ENCODE data around the gene ITIH5. TPM values are rescaled to one million over a fixed set of nuclear protein-coding genes. Genes with fewer than 3 reads are reported as not detected.

ITIH5 gene
- total RNA-seq, 2 experiments from 2014 or later: not detected

- Histone ChIP-seq H3K9me2 (ENCODE audit: insufficient read depth, low read length) (no peaks in the 10 kb centered on the region), H3K27ac (ENCODE audit: low read depth, low read length, poor library complexity, severe bottlenecking) (no peak overlapping the region), H2AFZ (ENCODE audit: low read length) (no peak overlapping the region), H3K4me3 (ENCODE audit: low read depth, low read length, poor library complexity, severe bottlenecking) (no peak overlapping the region), H3K36me3 (ENCODE audit: insufficient read depth, low read length) (no peaks in the 10 kb centered on the region), H3K79me2 (ENCODE audit: insufficient read depth, low read depth, low read length) (no peaks in the 10 kb centered on the region), H4K20me1 (ENCODE audit: insufficient read depth, low read length) (no peaks in the 10 kb centered on the region), H3K4me1 (ENCODE audit: insufficient read depth, low read length, poor library complexity, severe bottlenecking) (no peaks in the 10 kb centered on the region), H3K9me3 (ENCODE audit: low read length) (no peaks in the 10 kb centered on the region), H3K4me2 (ENCODE audit: low read length) (no peak overlapping the region)
- BruUV-seq (replicated peaks): no TSS peak
- intact Hi-C loops (cut with micrococcal nuclease; ENCODE audit: unreplicated experiment): no loop called here
- no peak for DNase-seq (ENCODE audit: low spot score)
- POLR2A ChIA-PET: interaction anchor here (0.5 to 0.7 kb wide), 2 partner anchors 275 to 751 kb away, joined by 3 to 5 read pairs; no protein-coding TSS in a partner anchor
- TF ChIP-seq, protein P1, sequence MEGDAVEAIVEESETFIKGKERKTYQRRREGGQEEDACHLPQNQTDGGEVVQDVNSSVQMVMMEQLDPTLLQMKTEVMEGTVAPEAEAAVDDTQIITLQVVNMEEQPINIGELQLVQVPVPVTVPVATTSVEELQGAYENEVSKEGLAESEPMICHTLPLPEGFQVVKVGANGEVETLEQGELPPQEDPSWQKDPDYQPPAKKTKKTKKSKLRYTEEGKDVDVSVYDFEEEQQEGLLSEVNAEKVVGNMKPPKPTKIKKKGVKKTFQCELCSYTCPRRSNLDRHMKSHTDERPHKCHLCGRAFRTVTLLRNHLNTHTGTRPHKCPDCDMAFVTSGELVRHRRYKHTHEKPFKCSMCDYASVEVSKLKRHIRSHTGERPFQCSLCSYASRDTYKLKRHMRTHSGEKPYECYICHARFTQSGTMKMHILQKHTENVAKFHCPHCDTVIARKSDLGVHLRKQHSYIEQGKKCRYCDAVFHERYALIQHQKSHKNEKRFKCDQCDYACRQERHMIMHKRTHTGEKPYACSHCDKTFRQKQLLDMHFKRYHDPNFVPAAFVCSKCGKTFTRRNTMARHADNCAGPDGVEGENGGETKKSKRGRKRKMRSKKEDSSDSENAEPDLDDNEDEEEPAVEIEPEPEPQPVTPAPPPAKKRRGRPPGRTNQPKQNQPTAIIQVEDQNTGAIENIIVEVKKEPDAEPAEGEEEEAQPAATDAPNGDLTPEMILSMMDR (conservative IDR thresholded peaks at IDR 0.05; ENCODE audit: low read length): no peak
- TF ChIP-seq EZH2phosphoT487 (IDR thresholded peaks at IDR 0.05; ENCODE audit: borderline replicate concordance, low read depth, low read length): no peak
- CTCF ChIA-PET (ENCODE audit: unreplicated experiment): no interaction called here
These were observed 94.4 kb downstream of the ITIH5 start for GRCh38 chr10:7572391-7572790.

DNA sequence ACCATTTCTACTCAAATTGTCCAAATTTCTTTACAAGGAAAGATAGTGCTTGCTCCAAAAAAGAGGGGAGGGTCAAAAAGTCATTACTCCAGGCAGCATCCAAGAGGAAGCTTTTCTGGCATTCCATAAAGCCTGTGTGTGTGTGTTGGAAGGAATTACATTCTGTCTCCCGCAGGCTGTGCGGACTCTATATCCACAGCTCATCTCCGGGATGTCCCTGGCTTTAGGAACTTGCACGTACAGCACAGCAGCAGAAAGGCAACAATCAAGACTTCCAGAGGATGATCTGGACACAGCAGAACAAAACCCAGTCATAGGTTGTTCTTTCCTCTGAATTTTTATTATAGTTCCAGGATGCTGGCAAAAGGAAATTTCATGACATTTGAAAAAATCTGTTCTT is 94.8 kb downstream of the ITIH5 start:
- Histone ChIP-seq H3K4me1 (ENCODE audit: insufficient read depth, low read length, poor library complexity, severe bottlenecking) (no peaks in the 10 kb centered on the region), H3K79me2 (ENCODE audit: insufficient read depth, low read depth, low read length) (no peaks in the 10 kb centered on the region), H4K20me1 (ENCODE audit: insufficient read depth, low read length) (no peaks in the 10 kb centered on the region), H3K4me2 (ENCODE audit: low read length) (no peak overlapping the region), H3K9me2 (ENCODE audit: insufficient read depth, low read length) (no peaks in the 10 kb centered on the region), H3K27ac (ENCODE audit: low read depth, low read length, poor library complexity, severe bottlenecking) (no peak overlapping the region), H3K4me3 (ENCODE audit: low read depth, low read length, poor library complexity, severe bottlenecking) (no peak overlapping the region), H3K9me3 (ENCODE audit: low read length) (no peaks in the 10 kb centered on the region), H3K36me3 (ENCODE audit: insufficient read depth, low read length) (no peaks in the 10 kb centered on the region), H2AFZ (ENCODE audit: low read length) (no peak overlapping the region)
- no peak for DNase-seq (ENCODE audit: low spot score)
- intact Hi-C loops (cut with micrococcal nuclease; ENCODE audit: unreplicated experiment): no loop called here
- BruUV-seq (replicated peaks): no TSS peak
- POLR2A ChIA-PET: no interaction called here
- TF ChIP-seq EZH2phosphoT487 (IDR thresholded peaks at IDR 0.05; ENCODE audit: borderline replicate concordance, low read depth, low read length): no peak
- TF ChIP-seq, protein P1 (conservative IDR thresholded peaks at IDR 0.05; ENCODE audit: low read length): no peak
- CTCF ChIA-PET (ENCODE audit: unreplicated experiment): no interaction called here

DNA sequence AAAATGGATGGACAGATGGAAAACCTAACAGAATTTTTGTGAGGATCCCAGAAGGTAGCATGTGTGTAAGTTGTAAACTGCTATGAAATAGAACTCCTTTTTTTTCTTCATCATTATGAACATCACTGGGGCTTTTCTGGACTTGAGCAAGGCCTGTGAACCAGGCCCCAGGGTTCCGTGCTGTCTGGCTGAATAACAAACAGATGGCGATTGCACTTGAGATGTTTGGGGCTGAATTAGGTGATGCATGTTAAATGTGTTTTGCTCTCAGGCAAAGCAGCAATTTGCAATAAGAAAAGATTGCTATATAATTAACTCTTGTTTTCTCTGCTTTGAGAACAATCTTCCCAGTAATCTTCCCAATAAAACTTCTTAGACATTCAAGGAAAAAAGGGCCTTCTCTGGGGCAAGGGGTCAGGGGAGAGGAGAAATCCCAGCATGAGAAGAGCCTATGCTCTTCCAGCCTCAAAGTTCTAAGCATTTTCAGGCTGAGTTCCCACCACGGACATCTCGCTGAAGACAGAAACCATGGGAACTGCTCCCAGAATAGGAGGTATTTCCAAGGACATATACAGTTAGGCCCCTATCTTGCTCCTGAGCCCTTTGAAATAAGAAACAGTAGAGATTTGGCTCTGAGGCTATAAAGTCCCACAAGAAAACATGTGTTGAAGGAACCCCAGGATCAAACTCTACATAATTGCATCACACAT is 98.7 kb downstream of the ITIH5 start:
- intact Hi-C loops (cut with micrococcal nuclease; ENCODE audit: unreplicated experiment): no loop called here
- Histone ChIP-seq H3K4me1 (ENCODE audit: insufficient read depth, low read length, poor library complexity, severe bottlenecking) (no peaks in the 10 kb centered on the region), H3K79me2 (ENCODE audit: insufficient read depth, low read depth, low read length) (no peaks in the 10 kb centered on the region), H4K20me1 (ENCODE audit: insufficient read depth, low read length) (no peaks in the 10 kb centered on the region), H3K36me3 (ENCODE audit: insufficient read depth, low read length) (no peaks in the 10 kb centered on the region), H3K4me2 (ENCODE audit: low read length) (no peak overlapping the region), H2AFZ (ENCODE audit: low read length) (no peak overlapping the region), H3K4me3 (ENCODE audit: low read depth, low read length, poor library complexity, severe bottlenecking) (no peak overlapping the region), H3K9me3 (ENCODE audit: low read length) (no peaks in the 10 kb centered on the region), H3K27ac (ENCODE audit: low read depth, low read length, poor library complexity, severe bottlenecking) (no peak overlapping the region), H3K9me2 (ENCODE audit: insufficient read depth, low read length) (no peaks in the 10 kb centered on the region)
- POLR2A ChIA-PET: no interaction called here
- no peak for DNase-seq (ENCODE audit: low spot score)
- TF ChIP-seq, protein P1 (conservative IDR thresholded peaks at IDR 0.05; ENCODE audit: low read length): no peak
- TF ChIP-seq EZH2phosphoT487 (IDR thresholded peaks at IDR 0.05; ENCODE audit: borderline replicate concordance, low read depth, low read length): no peak
- CTCF ChIA-PET (ENCODE audit: unreplicated experiment): no interaction called here
- BruUV-seq (replicated peaks): no TSS peak

Data from OCI-LY7 (cell line).